K562 (cell line): Measurements from ENCODE around the gene SAP30BP. TPM values are rescaled to one million over a fixed set of nuclear protein-coding genes. Genes with fewer than 3 reads are reported as not detected.

Source experiments
- ATAC-seq: fragments of 200-7000 bp; cut with Tn5 transposase; 3 replicates; pipeline ENCODE4 v1.9.1; 2020; ENCODE audit warnings: moderate library complexity
- BruUV-seq: library from RNA; stranded (reverse); fragments of 400-500 nt; replicated peaks from 2 replicates; lab custom pipeline; 2021; lab: Mats Ljungman, UMichigan
- CTCF ChIA-PET: fragments of 300-600 bp; formaldehyde crosslinking; extraction: SDS; loops from one replicate; lab custom pipeline; 2021; ENCODE audit warnings: low intra/inter-chr PET ratio; lab: Yijun Ruan, JAX
- POLR2A ChIA-PET: fragments of 300-600, 350-650 bp; sonication (Branson Sonifier 250); formaldehyde crosslinking; extraction: SDS; loops from one replicate; lab custom pipeline; 2021; ENCODE audit warnings: antibody characterized with exemption, inconsistent platforms; lab: Yijun Ruan, JAX
- DNase-seq, 4 experiments: peaks; one replicate each; pipeline versions ENCODE4 v3.0.0 to v3.0.0-alpha.2; 2011 to 2018; ENCODE audit warnings: low spot score in 3 of 4, mixed read lengths in 3 of 4; ENCODE audit errors: extremely low read depth in 1 of 4
- FAIRE-seq: peaks from 2 replicates; lab custom pipeline; 2011; peaks lifted over from hg19 to GRCh38; lab: Jason Lieb, UNC
- H2AFZ ChIP-seq: 2 replicates; pipeline ENCODE4 v1.6.0; 2011; ENCODE audit warnings: low read depth, low read length, control low read depth, inconsistent platforms
- H3K27ac ChIP-seq: fragments of 200-600 bp; 3 replicates; pipeline ENCODE4 v1.8.0; 2011; ENCODE audit warnings: low read depth, mild to moderate bottlenecking, control low read depth, inconsistent platforms, low read length, moderate library complexity, mixed read lengths; ENCODE audit errors: extremely low read depth
- H3K27me3 ChIP-seq, 2 experiments: fragments of 300-600 bp in 1 of 2; 2 replicates in 1 of 2; 3 replicates in 1 of 2; pipeline versions ENCODE4 v1.6.0 to v1.8.0; 2011; ENCODE audit warnings: inconsistent platforms in 2 of 2, low read length in 2 of 2, mild to moderate bottlenecking in 1 of 2, mixed read lengths in 1 of 2, moderate library complexity in 1 of 2; ENCODE audit not compliant: control insufficient read depth in 2 of 2, insufficient read depth in 2 of 2
- H3K36me3 ChIP-seq: fragments of 300-600 bp; 3 replicates; pipeline ENCODE4 v1.8.0; 2011; ENCODE audit warnings: mild to moderate bottlenecking, low read length, inconsistent platforms; ENCODE audit not compliant: control insufficient read depth, insufficient read depth
- H3K4me1 ChIP-seq, 2 experiments: fragments of 200-600 bp in 1 of 2; replicated peaks in 1 of 2; 2 replicates in 1 of 2; 3 replicates in 1 of 2; pipeline versions ENCODE4 v1.5.1 to v1.8.0; 2011; ENCODE audit warnings: inconsistent platforms in 2 of 2, low read length in 2 of 2, mild to moderate bottlenecking in 1 of 2, mixed read lengths in 1 of 2, moderate library complexity in 1 of 2; ENCODE audit not compliant: control insufficient read depth in 2 of 2, insufficient read depth in 2 of 2
- H3K4me2 ChIP-seq: 2 replicates; pipeline ENCODE4 v1.6.1; 2011; ENCODE audit warnings: low read length, control low read depth, inconsistent platforms, mixed read lengths; ENCODE audit not compliant: insufficient read depth
- H3K4me3 ChIP-seq: fragments of 200-600 bp; sonication (generic), shearing (Covaris generic); 2 replicates; pipeline ENCODE4 v1.5.1; 2016; ENCODE audit warnings: control low read depth, inconsistent platforms
- H3K79me2 ChIP-seq: fragments of 200-600 bp; 3 replicates; pipeline ENCODE4 v1.8.0; 2011; ENCODE audit warnings: low read length, inconsistent platforms; ENCODE audit not compliant: control insufficient read depth, insufficient read depth
- H3K9ac ChIP-seq, 2 experiments: 2 replicates each; pipeline versions ENCODE4 v1.6.0 to v1.6.1; 2011; ENCODE audit warnings: low read depth in 2 of 2, low read length in 2 of 2, control low read depth in 1 of 2, inconsistent platforms in 1 of 2, mild to moderate bottlenecking in 1 of 2, mixed read lengths in 1 of 2; ENCODE audit not compliant: insufficient read depth in 1 of 2
- H3K9me1 ChIP-seq: one replicate; pipeline ENCODE4 v1.6.0; 2011; ENCODE audit warnings: inconsistent platforms, mild to moderate bottlenecking, low read length, moderate library complexity; ENCODE audit not compliant: control insufficient read depth, insufficient read depth
- H3K9me3 ChIP-seq: replicated peaks from 2 replicates; pipeline ENCODE4 v1.5.1; 2011; ENCODE audit warnings: low read depth, low read length, inconsistent platforms; ENCODE audit not compliant: control insufficient read depth, insufficient read depth
- H4K20me1 ChIP-seq: replicated peaks from 2 replicates; pipeline ENCODE4 v1.6.1; 2011; ENCODE audit warnings: low read length, inconsistent platforms, mixed read lengths; ENCODE audit not compliant: control insufficient read depth, insufficient read depth
- DDX20 ChIP-seq: fragments of 450-650 bp; IDR thresholded peaks from 2 replicates; pipeline ENCODE4 v1.6.1; 2016; ENCODE audit warnings: missing genetic modification characterization, low read depth, mild to moderate bottlenecking, missing compliant biosample characterization, moderate library complexity
- MED1 ChIP-seq: sonication (generic); formaldehyde crosslinking; IDR thresholded peaks from 2 replicates; pipeline ENCODE4 v1.8.1; 2023; ENCODE audit warnings: missing genetic modification reagents, borderline replicate concordance
- RBBP5 ChIP-seq: fragments of 200-600 bp; sonication (generic); IDR thresholded peaks from 2 replicates; pipeline ENCODE4 v1.6.1; 2012; ENCODE audit warnings: borderline replicate concordance, mild to moderate bottlenecking, low read length, control low read depth, inconsistent platforms; ENCODE audit not compliant: insufficient read depth, poor library complexity, severe bottlenecking
- TBP ChIP-seq: optimal IDR thresholded peaks from 2 replicates; pipeline ENCODE3; 2011; ENCODE audit warnings: low read depth, low read length, improper control_type of control experiment
- ZNF3 ChIP-seq: fragments of 250-450 bp; sonication (Bioruptor Pico); IDR thresholded peaks from 2 replicates; pipeline ENCODE4 v1.5.0; 2021; ENCODE audit warnings: mild to moderate bottlenecking, moderate library complexity
- WGBS: fragments of 100-300 bp; shearing (Covaris generic); methylation state at CpG from one replicate; pipeline ENCODE4 v1.1.6; 2016; ENCODE audit warnings: low coverage, mixed read lengths; ENCODE audit not compliant: insufficient coverage; ENCODE audit errors: missing lambda C conversion rate; 5-methylcytosine and 5-hydroxymethylcytosine counted together
- in situ Hi-C: fragments of 300-500 bp; cut with MboI; formaldehyde crosslinking; loops from 4 replicates; pipeline ENCODE4 v1.15.0; 2018; ENCODE audit warnings: inconsistent platforms, mixed read lengths
- intact Hi-C: fragments of 100-400 bp; cut with micrococcal nuclease; formaldehyde crosslinking; loops from 2 replicates; pipeline ENCODE4 v1.14.2; 2022
- polyA plus RNA-seq, 8 experiments: library from polyadenylated mRNA; depleted of rRNA in 4 of 8; stranded (reverse) in 5 of 8; unstranded in 3 of 8; fragments of >200 nt; fragmentation: Nextera tagmentation in 2 of 8; fragmentation: Illumina TruSeq in 1 of 8; extraction: Ambion mirVana in 2 of 8; extraction: Trizol in 1 of 8; gene quantifications; 2 replicates each; pipeline versions ENCODE4 v1.2.1 to v1.2.3, GENCODE V29; 2011 to 2014; ENCODE audit warnings: inconsistent platforms in 1 of 8, missing spikeins in 1 of 8
- total RNA-seq, 7 experiments: library from RNA; depleted of rRNA in 6 of 7; stranded (reverse); fragments of >200 nt in 6 of 7; fragmentation: Illumina TruSeq in 2 of 7; extraction: Trizol in 2 of 7; gene quantifications; 2 replicates each; pipeline versions ENCODE4 v1.2.1 to v1.2.3, GENCODE V29; 2011 to 2021; ENCODE audit warnings: low replicate concordance in 1 of 7

Gene SAP30BP
- total and polyA plus RNA-seq, 9 of the 15 experiments (the other 6 are each of a cell fraction or from before 2014, with no cell fraction given), result 45.3 to 154 (median 71.7) TPM

DNA sequence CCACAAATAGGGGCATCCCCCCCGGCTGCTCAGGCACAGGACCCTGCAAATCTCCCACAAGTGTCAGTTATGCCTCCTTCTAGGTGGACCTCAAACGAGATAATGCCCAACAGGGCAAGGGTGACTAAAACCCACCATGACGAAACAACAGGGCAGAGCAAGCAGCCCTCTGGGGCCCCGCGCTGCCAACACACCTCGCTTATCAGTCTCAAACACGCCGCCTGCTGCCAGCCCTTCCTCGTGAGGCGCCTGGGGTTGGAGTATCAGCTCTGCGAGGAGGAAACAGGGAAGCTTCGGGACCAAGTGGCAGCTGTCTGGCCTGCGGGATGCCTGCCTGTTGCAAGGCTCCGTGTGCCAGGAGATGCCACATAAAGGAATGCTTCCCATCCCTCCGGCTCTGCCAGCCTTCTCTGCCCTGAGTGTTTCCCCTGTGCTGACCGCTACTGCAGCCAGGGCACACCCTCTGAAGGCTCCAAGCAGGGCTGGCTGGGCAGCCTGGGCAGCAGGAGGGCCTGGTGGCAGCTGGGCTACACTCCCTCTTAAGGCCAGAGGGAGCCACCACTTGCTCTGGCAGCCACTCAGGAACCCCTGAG lies 31.4 kb upstream of the SAP30BP start (continued):
- TF ChIP-seq DDX20, result no peak

- no peak for FAIRE-seq
- Histone ChIP-seq H3K9me1 (no peaks in the 10 kb centered on the region), H3K27me3 (no peaks in the 10 kb centered on the region), H3K4me2 (no peak overlapping the region), H3K36me3 (no peaks in the 10 kb centered on the region; the same call in 1 of the 3 replicates), H4K20me1 (0 out of 2 replicates have a peak, but pooled peaks cover 13% of the 10 kb centered on the region), H3K27ac (no peak overlapping the region), H3K9ac (no peak overlapping the region), H3K4me3 (no peak overlapping the region), H3K4me1 (peaks cover 13 to 52% of the 10 kb centered on the region in 2 experiments), H2AFZ (no peak overlapping the region), H3K9me3 (no peaks in the 10 kb centered on the region), H3K79me2 (no peaks in the 10 kb centered on the region)
- ChIA-PET CTCF (no interaction called here), POLR2A (interaction anchor here (1.4 to 1.9 kb wide), 2 partner anchors 9 to 13 kb away, joined by 3 to 8 read pairs; no protein-coding TSS in a partner anchor)
- no peak for ATAC-seq
- TF ChIP-seq TBP (no peak), MED1 (CRISPR knock-in tag) (no peak), ZNF3 (CRISPR knock-in tag) (no peak), RBBP5 (no peak)
- in situ Hi-C loops, result no loop called here
- intact Hi-C loops, result no loop called here
- DNase-seq, result no peak
- 71% methylated on average over 19 of the region's 19 CpGs for WGBS
- BruUV-seq, result no TSS peak
Measured at GRCh38 chr17:75636381-75637142, 30.6 kb upstream of the SAP30BP start.
